ENCODE measurements around the gene KCTD7.
"Not testable (repeated sequence)": the region's sequence is repeated elsewhere in the genome, so short reads cannot be mapped to it uniquely, and the experiment has no call there.

The KCTD7 gene

DNA sequence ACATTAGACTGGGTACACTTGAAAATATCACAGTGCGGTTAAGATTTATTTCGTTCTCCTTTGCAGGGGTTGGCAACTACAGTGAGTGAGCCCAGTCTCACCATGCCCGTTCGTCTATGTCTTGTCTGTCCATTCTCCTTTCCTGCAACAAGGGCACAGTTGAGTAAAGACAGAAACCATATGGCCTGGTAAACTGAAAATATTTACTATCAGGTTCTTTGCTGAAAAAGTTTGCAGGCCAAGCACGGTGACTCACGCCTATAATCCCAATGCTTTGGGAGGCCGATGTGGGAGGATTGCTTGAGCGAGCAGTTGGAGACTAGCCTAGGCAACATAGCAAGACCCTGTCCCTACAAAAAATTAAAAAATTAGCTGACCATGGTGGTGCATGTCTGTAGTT is 11.4 kb upstream of the KCTD7 start:
- DNase-seq (ENCODE audit: low spot score): no peak

DNA sequence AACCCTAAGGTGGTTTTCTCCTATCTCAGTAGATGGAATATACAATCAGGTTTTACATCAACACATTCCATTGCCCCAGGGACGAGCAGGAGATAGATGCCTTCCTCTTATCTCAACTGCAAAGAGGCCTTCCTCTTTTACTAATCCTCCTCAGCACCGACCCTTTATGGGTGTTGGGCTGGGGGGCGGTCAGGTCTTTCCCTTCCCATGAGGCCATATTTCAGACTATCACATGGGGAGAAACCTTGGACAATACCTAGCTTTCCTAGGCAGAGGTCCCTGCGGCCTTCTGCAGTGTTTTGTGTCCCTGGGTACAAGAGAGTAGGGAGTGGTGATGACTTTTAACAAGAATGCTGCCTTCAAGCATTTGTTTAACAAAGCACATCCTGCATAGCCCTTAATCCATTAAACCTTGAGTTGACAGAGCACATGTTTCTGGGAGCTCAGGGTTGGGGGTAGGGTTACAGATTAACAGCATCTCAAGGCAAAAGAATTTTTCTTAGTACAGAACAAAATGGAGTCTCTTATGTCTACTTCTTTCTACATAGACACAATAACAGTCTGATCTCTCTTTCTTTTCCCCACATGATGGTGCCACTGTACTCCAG is 9.2 kb upstream of the KCTD7 start:
- DNase-seq (ENCODE audit: low spot score): not testable (repeated sequence)

DNA sequence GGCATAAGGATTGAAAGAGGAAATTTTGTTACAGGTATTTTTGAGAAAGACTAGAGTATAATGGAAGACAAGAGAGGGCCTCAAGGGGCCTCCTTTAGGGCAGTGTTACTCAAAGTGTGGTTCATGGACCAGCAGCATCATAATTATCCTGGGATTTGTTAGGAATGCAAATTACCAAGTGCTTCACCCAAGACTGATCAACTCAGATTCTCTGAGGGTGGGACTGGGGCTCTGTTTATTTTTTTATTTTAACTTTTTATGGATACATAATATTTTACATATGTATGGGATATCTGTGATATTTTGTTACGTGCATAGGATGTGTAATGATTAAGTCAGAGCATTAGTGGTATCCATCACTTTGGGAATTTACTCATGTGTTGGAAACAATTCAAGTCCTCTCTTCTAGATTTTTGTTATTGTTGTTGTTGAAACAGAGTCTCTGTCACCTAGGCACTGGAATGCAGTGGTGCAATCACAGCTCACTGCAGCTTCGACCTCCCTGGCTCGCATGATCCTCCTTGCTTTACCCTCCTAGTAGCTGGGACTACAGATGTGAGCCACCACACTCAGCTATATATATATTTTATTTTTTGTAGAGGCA is 2.2 kb upstream of the KCTD7 start:
- DNase-seq (ENCODE audit: low spot score): no peak

DNA sequence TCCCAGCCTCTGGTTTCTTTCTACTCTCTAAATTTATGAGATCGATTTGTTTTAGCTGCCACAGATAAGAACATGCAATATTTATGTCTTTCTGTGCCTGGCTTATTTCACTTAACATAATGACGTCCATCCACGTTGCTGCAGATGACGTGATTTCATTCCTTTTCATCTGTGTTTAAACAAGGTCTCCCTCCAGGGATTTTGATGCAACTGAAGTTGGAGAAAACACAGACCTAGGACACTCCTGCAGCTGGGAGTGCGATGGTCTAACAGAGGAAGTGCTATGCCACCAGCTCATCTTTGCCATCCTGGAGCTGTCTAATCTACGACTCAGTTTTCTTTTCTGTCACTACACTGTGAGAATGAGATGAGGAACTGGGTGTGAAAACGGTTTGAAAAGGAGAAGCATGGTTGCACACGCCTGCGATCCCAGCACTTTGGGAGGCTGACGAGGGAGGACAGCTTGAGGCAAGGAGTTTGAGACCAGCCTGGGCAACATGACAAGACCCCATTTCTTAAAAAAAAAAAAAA is 1.5 kb upstream of the KCTD7 start:
- no peak for DNase-seq (ENCODE audit: low spot score)

DNA sequence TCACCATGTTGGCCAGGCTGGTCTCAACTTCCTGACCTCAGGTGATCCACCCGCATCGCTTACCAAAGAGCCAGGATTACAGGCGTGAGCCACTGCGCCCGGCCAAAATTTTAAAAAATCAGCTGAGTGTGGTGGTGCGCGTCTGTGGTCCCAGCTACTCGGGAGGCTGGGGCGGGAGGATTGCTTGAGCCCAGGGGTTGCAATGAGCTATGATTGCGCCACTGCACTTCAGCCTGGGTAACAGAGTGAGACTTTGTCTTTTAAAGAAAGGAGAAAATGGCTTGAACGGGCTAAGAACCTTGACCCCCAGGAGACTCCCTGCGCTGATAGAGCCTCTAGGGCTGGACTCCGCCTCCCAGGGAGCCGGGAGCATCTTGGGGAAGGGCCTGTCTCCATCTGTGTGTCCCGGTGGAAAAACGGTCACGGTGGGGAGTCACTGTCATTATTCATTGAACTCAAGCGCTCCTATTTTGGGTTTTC is 760 bp upstream of the KCTD7 start:
- no peak for DNase-seq (ENCODE audit: low spot score)

DNA sequence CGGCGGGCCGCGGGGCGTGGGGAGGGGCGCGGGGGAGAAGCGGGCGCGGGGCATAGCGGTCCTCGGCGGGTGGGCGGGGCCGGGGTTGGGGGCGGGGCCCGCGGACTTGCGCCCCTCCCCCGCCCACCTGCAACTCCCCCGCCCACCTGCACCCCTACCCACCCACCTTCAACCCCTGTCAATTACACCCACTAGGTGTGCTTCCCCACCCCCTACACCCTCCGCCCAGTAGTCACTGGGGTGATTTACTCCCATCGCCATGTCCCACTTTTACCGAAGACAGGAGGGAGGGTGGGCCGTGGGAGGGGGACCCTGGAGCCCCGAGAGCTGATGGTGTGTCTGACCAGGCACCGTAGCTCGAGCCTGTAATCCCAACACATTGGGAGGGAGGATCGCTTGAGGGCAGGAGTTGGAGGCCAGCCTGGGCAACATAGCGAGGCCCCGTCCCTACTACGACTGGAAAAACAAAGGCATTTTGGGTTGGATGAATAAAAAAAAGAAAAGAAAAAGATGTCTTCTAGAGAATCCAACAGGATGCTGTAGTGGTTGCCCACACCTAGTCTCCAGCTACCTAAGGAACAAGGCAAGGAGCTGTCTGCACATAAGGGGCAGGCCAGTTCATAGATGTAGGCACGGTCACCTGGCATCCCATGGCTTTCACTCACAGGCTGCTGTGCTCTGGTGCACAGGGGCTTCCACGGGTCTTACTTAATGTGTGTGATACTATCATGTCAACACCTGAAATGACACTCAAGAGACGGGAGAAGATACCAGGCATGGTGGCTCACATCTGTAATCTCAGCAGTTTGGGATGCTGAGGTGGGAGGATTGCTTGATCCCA is 761 bp downstream of the KCTD7 start:
- DNase-seq (ENCODE audit: low spot score): no peak

DNA sequence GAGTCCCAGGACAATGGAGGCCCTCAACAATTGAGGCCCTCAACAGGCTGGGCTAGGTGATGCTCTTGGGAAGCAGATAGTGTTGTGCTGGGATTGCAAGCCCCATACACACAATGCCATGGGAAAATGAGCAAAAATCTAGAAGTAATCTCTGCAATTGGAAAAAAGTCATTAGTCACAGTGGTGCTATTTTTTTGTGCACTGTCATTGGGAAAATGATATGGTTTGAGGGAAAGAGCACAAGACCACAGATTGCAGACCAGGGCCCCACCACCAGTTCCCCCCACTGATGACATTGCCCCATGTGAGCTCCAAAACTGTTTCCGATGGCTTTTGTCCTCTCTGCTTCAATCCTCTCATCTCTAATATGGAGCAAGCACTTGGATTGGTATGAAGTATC is 1.9 kb downstream of the KCTD7 start:
- no peak for DNase-seq (ENCODE audit: low spot score)

DNA sequence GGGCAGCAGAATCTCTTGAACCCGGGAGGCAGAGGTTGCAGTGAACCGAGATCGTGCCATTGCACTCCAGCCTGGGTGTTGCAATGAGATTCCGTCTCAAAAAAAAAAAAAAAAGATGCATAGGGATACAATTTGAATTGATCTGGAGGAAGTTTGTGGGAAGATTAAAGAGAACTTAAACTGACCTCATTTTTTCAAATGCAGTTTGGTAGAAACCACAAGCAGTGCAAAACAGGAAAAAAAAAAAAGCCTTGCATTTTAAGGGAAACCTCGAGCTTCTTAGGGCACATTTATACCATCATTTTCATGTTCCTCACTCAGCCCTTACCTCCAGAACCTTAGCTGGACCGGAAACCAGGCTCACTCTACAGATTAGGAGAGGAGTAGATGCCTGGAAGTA is 2.8 kb downstream of the KCTD7 start:
- no peak for DNase-seq (ENCODE audit: low spot score)

DNA sequence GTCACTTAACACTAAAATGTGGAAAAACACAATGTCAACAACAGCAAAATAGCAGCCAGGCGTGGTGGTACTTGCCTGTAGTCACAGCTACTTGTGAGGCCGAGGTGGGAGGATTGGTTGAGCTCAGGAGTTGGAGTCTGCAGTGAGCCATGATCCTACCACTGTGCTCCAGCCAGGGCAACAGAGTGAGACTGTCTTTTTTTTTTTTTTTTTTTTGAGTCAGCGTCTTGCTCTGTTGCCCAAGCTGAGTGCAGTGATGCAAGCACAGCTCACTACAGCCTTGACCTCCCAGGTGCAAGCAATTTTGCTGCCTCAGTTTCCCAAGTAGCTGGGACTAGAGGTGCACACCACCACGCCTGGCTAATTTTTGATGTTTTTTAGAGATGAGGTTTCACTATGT is 6.1 kb downstream of the KCTD7 start:
- no peak for DNase-seq (ENCODE audit: low spot score)

DNA sequence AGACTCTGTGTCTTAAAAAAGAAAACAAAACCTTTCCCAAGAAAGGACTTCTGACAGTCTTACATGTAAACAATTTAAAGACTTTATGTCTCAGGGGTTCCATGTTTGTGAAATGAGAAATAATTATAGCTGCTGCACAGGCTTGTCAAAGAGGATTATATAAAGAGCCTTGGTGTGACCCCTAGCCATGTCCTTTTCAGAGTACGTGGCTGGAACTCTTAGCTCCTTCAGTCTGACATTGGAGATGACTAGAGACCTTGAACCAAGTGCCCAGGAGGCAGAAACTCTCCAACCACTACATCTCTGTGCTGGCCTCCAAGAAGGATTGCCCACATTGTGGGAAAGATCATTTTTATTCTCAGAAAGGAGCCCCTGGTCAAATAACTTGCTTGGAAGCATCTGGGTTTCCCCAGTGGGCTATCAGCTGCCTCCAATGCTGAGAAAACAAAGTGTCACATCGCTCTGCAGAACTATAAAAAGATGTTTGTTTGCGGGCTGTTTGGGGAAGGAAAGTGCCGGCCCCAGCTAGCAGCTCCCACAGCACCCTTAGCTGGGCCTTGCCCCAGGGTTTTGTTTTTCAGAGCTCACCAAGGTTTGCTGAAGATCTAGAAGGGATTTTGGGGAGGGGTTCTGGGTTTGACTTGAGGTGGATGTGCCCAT is 6.8 kb downstream of the KCTD7 start:
- DNase-seq (ENCODE audit: low spot score): not testable (repeated sequence)

DNA sequence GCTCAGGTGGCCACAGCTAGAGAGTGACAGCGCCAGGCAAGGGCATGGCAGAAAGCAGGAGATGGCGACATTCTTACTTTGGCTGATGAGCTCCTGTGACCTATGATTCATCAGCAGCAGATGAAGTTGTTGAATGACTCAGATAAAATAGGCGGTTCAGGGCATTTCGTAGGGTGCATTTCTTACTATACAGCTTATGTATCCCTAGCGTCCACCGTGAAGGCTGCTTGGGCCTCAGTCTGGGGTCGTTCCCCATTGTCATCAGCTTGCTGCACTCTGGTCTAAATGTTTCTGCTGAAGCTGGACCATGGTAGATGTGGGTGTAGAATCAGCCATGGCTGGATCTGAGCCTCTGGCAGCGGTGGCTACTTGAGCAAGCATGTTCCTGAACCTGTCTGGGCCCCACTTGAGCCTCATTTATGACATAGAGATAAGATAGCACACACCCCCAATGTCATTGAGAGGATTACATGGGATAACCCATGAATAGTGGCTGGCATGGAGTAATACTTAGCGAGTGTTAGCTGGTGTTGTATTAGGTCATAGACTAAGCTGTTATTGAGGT is 7.4 kb downstream of the KCTD7 start:
- peak; percentile 71 for DNase-seq (ENCODE audit: low spot score)

DNA sequence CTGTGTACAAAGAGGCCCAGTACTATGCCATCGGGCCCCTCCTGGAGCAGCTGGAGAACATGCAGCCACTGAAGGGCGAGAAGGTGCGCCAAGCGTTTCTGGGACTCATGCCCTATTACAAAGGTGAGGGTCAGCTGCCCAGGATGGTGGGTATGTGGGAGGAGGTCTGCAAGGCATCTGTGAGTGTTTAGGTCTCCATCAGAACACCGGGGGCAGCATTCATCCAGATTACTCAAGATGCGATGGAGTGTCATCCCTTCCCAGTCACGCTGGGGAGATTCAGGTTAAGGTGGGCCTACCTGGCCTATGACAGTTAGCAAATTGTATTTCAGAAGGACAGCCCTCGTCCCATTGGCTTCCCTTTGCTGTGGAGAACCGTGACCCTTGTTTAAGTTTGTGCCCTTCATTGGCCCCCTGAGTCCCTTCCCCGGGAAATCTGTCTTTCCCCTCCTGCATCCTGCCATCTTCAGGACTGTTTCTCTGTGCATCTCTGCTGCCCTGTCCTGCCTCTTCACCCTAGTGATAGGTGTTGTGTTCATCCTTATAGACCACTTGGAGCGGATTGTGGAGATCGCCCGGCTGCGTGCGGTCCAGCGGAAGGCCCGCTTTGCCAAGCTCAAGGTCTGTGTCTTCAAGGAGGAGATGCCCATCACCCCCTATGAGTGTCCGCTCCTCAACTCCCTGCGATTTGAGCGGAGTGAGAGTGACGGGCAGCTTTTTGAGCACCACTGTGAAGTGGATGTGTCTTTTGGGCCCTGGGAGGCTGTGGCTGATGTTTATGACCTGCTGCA is 9.8 kb downstream of the KCTD7 start:
- DNase-seq (ENCODE audit: low spot score): no peak

DNA sequence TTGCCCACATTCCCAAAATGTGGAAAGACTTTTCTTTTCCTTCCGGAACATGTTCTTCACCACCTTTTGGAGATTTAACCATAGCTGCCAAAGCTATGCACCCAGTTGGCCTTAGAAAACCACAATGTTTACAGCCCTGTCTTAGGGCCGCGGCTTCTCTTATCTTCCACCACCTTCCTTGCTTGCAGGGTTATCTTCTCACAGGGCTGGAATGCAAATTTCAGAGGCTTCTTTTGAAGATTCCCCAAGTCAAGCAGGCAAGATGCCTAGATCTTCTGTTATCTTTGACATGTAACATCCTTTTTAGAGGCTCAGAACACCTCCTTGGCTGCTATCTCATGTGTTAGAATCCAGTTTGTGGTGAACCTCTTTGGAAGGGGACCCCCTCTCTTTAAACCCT is 11.1 kb downstream of the KCTD7 start:
- peak; percentile 81 for DNase-seq (ENCODE audit: low spot score)

DNA sequence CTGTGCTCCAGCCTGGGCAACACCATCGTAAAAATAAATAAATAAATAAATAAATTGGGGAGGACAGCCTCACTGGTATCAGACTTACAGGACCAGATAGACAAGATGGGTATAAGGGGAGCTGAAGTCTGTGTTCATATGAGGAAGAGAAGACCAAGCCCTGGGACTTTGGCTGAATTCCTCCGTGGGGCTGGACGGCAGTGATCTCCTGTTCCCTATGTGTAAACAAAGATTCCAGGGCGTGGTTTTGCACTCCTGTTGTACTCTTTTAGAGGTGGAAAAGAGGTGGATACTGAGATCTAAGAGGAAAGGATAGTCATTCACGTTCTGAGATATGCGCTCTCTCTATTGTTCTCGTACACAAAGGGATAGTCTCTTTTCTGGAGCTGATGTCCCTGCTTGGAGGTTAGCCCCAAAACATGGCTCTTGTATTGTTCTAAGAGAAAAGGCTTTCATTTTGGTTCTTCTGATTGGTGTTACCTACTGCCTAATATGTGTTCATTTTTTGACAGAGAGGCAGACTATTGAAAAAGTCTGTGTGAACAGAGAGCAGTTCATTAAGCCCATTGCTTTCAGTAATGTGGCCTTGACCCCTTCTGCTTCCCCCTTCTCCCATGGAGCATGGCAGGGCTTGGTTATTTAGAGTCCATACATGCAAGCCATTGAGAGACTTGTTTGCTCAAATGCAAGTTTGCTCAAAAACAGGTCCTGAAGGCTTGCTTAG is 12.3 kb downstream of the KCTD7 start:
- DNase-seq (ENCODE audit: low spot score): no peak

DNA sequence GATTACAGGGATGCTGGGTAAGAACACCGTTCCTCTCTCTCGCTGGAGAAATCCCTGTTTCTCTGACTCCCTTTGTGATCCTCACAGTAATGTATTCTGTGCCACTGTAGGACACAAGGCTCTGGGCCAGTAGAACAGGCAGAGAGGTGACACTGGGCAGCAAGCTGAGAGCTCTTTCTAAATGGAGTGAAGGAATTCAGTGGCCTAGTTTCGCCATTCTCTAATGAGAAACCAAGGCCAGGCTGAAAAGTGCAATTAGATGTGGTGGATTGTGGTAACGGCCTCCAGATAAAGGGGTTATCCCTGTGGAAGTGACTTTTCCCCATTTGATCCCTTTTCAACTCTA is 12.8 kb downstream of the KCTD7 start:
- DNase-seq (ENCODE audit: low spot score): no peak

DNA sequence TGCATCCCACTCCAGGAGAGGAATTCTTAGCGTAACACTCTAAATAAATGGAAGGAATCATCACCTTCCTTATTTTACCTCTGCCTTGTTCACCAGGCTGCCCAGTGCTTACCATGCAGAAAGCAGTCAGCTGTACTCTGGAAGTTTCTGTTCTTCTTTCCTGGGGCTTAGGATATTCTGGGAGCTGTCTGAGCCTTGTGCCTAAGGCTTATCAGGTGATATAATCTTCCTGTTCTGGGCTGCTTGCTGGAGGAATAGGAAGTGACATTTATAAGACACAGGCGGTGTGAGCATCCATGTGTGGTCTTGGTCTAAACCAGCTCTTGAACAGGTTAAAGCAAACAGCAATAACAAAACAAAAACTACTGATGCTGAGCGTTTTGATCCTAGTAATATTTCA is 13.5 kb downstream of the KCTD7 start:
- DNase-seq (ENCODE audit: low spot score): no peak

DNA sequence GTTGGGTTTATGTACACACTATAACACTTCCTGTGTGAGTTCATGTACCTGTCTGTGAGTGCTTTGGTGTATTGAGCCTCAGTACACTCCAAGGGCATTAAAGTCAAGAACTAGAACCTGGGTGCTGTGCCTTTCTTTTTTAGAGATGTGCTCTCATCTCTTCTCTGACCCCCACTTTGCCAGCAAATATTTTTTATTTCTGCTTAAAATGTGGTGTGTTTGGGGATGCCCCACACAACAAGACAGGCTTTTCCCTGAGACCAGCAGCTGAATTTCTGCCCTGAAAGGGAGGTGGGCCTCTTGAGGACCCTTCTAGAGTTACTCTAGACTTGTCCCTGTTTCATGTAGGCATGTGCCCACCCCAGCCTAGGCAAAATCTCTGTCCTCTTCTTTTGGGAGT is 14.3 kb downstream of the KCTD7 start:
- DNase-seq (ENCODE audit: low spot score): no peak

DNA sequence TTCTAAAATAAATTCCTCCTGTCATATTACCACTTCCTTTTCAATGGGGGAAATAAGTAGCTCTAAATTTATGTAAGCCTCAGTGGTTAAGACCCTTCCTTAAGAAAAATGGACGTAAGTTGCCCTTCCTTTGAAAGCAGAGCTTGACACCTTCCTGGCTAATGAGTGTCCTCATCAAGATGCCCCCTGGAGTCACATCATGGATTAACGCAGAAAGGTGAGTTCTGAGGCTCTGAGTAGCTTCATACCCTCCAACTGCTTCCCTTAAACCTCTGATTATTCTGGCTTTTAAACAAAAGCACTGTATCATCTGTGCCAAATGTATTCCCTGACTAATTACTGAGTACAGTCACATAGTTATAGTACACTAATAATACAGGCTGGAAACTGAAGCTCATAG is 14.7 kb downstream of the KCTD7 start:
- DNase-seq (ENCODE audit: low spot score): no peak

DNA sequence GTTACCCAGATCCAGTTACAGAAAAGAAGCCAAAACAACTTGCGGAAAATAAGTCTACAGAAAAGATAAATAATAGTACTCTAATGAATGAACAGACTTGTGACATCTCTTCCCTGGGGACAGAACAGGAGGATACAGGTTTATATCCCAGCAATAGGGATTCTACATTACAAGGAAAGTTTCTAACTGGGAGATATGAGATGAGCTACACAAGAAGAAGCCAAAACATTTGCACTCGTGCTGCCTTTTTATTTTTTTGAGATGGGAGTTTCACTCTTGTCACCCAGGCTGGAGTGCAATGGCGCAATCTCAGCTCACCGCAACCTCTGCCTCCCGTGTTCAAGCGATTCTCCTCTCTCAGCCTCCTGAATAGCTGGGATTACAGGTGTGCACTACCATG is 22.3 kb downstream of the KCTD7 start:
- not testable (repeated sequence) for DNase-seq (ENCODE audit: low spot score)

DNA sequence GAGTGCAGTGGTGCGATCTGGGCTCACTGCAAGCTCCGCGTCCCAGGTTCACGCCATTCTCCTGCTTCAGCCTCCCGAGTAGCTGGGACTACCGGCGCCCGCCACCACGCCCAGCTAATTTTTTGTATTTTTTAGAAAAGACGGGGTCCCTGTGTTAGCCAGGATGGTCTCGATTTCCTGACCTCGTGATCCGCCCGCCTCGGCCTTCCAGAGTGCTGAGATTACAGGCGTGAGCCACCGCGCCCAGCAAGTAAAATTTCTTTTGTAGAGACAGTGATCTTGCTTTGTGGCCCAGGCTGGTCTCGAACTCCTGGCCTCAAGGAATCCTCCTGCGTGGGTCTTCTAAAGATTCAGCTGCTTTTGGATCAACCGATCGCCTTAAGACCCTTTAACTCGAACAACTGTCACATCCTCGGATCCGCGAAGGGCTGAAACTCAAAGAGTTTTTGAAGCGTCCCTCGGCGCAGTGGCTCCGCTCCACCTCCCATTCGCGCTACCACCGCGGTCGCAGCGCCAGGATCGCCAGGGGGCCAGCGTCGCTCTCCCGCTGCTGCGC is 25.1 kb downstream of the KCTD7 start:
- not testable (repeated sequence) for DNase-seq (ENCODE audit: low spot score)
